GM12878 (cell line): Measurements from ENCODE around the gene PLAAT3. TPM values are rescaled to one million over a fixed set of nuclear protein-coding genes. Genes with fewer than 3 reads are reported as not detected.

ENCODE experiments used
- ATAC-seq: fragments of 200-7000 bp; cut with Tn5 transposase; 3 replicates; pipeline ENCODE4 v1.9.1; 2020; ENCODE audit warnings: mild to moderate bottlenecking, moderate library complexity
- BruUV-seq: library from RNA; stranded (reverse); fragments of 400-500 nt; replicated peaks from 2 replicates; lab custom pipeline; 2021; lab: Mats Ljungman, UMichigan
- CTCF ChIA-PET: fragments of 300-600 bp; sonication (Branson Sonifier 250); formaldehyde crosslinking; extraction: SDS; loops from one replicate; lab custom pipeline; 2021; ENCODE audit warnings: inconsistent platforms; lab: Yijun Ruan, JAX
- POLR2A ChIA-PET: fragments of 350-600 bp; formaldehyde crosslinking; extraction: SDS; loops from one replicate; lab custom pipeline; 2021; ENCODE audit warnings: inconsistent platforms; lab: Charles Lee
- RAD21 ChIA-PET: fragments of 300-600 bp; sonication (Branson Sonifier 250); formaldehyde crosslinking; loops from one replicate; lab custom pipeline; 2023; ENCODE audit warnings: antibody characterized with exemption; ENCODE audit not compliant: unreplicated experiment; lab: Charles Lee
- SMC1A ChIA-PET: fragments of 300-600 bp; sonication (Branson Sonifier 250); formaldehyde crosslinking; loops from one replicate; lab custom pipeline; 2023; ENCODE audit not compliant: unreplicated experiment, uncharacterized antibody; lab: Charles Lee
- DNase-seq: peaks from one replicate; pipeline ENCODE4 v3.0.0-alpha.2; 2011; ENCODE audit warnings: low read depth, low spot score
- FAIRE-seq: peaks from 3 replicates; lab custom pipeline; 2011; peaks lifted over from hg19 to GRCh38; lab: Jason Lieb, UNC
- H2AFZ ChIP-seq: 2 replicates; pipeline ENCODE4 v1.6.0; 2011; ENCODE audit warnings: low read depth, low read length, control low read depth; ENCODE audit not compliant: control insufficient read depth
- H3K27ac ChIP-seq: 2 replicates; pipeline ENCODE4 v1.5.1; 2011; ENCODE audit warnings: control low read depth; ENCODE audit not compliant: control insufficient read depth, insufficient read depth
- H3K27me3 ChIP-seq, 2 experiments: replicated peaks in 1 of 2; 2 replicates each; pipeline versions ENCODE4 v1.6.0 to v1.6.1; 2011; ENCODE audit warnings: low read length in 1 of 2; ENCODE audit not compliant: control insufficient read depth in 2 of 2, insufficient read depth in 2 of 2
- H3K36me3 ChIP-seq, 2 experiments: 2 replicates each; pipeline ENCODE4 v1.5.1; 2011; ENCODE audit warnings: low read length in 1 of 2; ENCODE audit not compliant: control insufficient read depth in 2 of 2, insufficient read depth in 2 of 2
- H3K4me1 ChIP-seq: 2 replicates; pipeline ENCODE4 v1.6.1; 2011; ENCODE audit warnings: mild to moderate bottlenecking, low read length, moderate library complexity, mixed read lengths; ENCODE audit not compliant: control insufficient read depth, insufficient read depth
- H3K4me2 ChIP-seq: 2 replicates; pipeline ENCODE4 v1.6.0; 2011; ENCODE audit warnings: control low read depth; ENCODE audit not compliant: control insufficient read depth, insufficient read depth
- H3K4me3 ChIP-seq: fragments of 200-600 bp; sonication (generic); 2 replicates; pipeline ENCODE4 v1.5.1; 2016
- H3K79me2 ChIP-seq: 2 replicates; pipeline ENCODE4 v1.6.0; 2011; ENCODE audit warnings: low read length; ENCODE audit not compliant: control insufficient read depth, insufficient read depth
- H3K9ac ChIP-seq: 2 replicates; pipeline ENCODE4 v1.8.0; 2011; ENCODE audit warnings: low read length, control low read depth, mixed read lengths; ENCODE audit not compliant: control insufficient read depth, insufficient read depth
- H3K9me3 ChIP-seq: replicated peaks from 3 replicates; pipeline ENCODE4 v1.5.1; 2011; ENCODE audit warnings: mild to moderate bottlenecking, low read length; ENCODE audit not compliant: control insufficient read depth, insufficient read depth
- H4K20me1 ChIP-seq: 2 replicates; pipeline ENCODE4 v1.6.0; 2011; ENCODE audit not compliant: control insufficient read depth, insufficient read depth
- CHD2 ChIP-seq: IDR thresholded peaks from 2 replicates; pipeline ENCODE4 v1.6.1; 2011; ENCODE audit warnings: low read depth, low read length, improper control_type of control experiment, borderline replicate concordance
- HDAC2 ChIP-seq: fragments of 200-600 bp; sonication (generic); IDR thresholded peaks from 2 replicates; pipeline ENCODE4 v1.6.1; 2017
- HDAC6 ChIP-seq: fragments of 200-600 bp; sonication (generic); IDR thresholded peaks from one replicate; pipeline ENCODE4 v1.8.0; 2017; ENCODE audit warnings: antibody characterized with exemption; ENCODE audit not compliant: unreplicated experiment
- SP1 ChIP-seq: IDR thresholded peaks from one replicate; pipeline ENCODE4 v1.6.1; 2011; ENCODE audit warnings: low read depth, low read length
- ZNF207 ChIP-seq: fragments of 450-650 bp; IDR thresholded peaks from 2 replicates; pipeline ENCODE4 v1.6.1; 2014; ENCODE audit warnings: antibody characterized with exemption, mild to moderate bottlenecking, borderline replicate concordance
- ZNF24 ChIP-seq: fragments of 450-650 bp; IDR thresholded peaks from 2 replicates; pipeline ENCODE4 v1.6.1; 2017; ENCODE audit warnings: antibody characterized with exemption, mild to moderate bottlenecking
- WGBS: methylation state at CpG from one replicate; pipeline ENCODE4 v1.1.6; 2016; ENCODE audit warnings: low lambda C conversion rate; ENCODE audit not compliant: insufficient replicate concordance, insufficient coverage; ENCODE audit errors: missing lambda C conversion rate; 5-methylcytosine and 5-hydroxymethylcytosine counted together
- in situ Hi-C: fragments of 300-500 bp; cut with MboI; formaldehyde crosslinking; loops from 9 replicates; pipeline ENCODE4 v1.14.3; 2018; ENCODE audit warnings: mixed read lengths
- intact Hi-C: fragments of 100-400 bp; cut with micrococcal nuclease; formaldehyde crosslinking; loops from one replicate; pipeline ENCODE4 v1.14.2; 2022; ENCODE audit not compliant: unreplicated experiment
- polyA plus RNA-seq, 11 experiments: library from polyadenylated mRNA; depleted of rRNA in 4 of 11; unstranded in 6 of 11; stranded (reverse) in 5 of 11; fragments of >200 nt; fragmentation: Nextera tagmentation in 4 of 11; fragmentation: Illumina TruSeq in 1 of 11; extraction: Ambion mirVana in 4 of 11; extraction: Trizol in 1 of 11; gene quantifications; 1 replicate in 1 of 11; 2 replicates in 10 of 11; pipeline versions ENCODE4 v1.2.1 to v1.2.3, GENCODE V29; 2011 to 2016; ENCODE audit warnings: inconsistent platforms in 2 of 11, missing spikeins in 2 of 11, low read depth in 1 of 11
- total RNA-seq, 4 experiments: library from RNA; depleted of rRNA in 3 of 4; stranded (reverse); fragments of >200 nt in 3 of 4; fragmentation: Illumina TruSeq in 1 of 4; extraction: Trizol in 1 of 4; gene quantifications; 2 replicates each; pipeline versions ENCODE4 v1.2.1 to v1.2.3, GENCODE V29; 2013 to 2021
- TF ChIP-seq, protein P1 (sequence below): IDR thresholded peaks from 2 replicates; pipeline ENCODE4 v1.6.1; 2011; ENCODE audit warnings: mild to moderate bottlenecking, low read depth, low read length, moderate library complexity; ENCODE audit not compliant: insufficient replicate concordance
- TF ChIP-seq, protein P2 (sequence below): fragments of 450-650 bp; IDR thresholded peaks from 2 replicates; pipeline ENCODE4 v1.6.1; 2016; ENCODE audit warnings: mild to moderate bottlenecking
- TF ChIP-seq, protein P3 (sequence below): IDR thresholded peaks from 2 replicates; pipeline ENCODE4 v1.6.1; 2011; ENCODE audit warnings: borderline replicate concordance, low read depth, mild to moderate bottlenecking, moderate library complexity, mixed read lengths, low read length; ENCODE audit not compliant: insufficient read depth; ENCODE audit errors: extremely low read length
- TF ChIP-seq, protein P4 (sequence below): fragments of 450-650 bp; formaldehyde crosslinking; IDR thresholded peaks from 2 replicates; pipeline ENCODE4 v1.4.0; 2020; ENCODE audit warnings: mild to moderate bottlenecking, moderate library complexity
- TF ChIP-seq, protein P5 (sequence below): fragments of 450-650 bp; IDR thresholded peaks from 2 replicates; pipeline ENCODE4 v1.6.1; 2018; ENCODE audit warnings: borderline replicate concordance, mild to moderate bottlenecking; ENCODE audit not compliant: partially characterized antibody

PLAAT3 gene
- total and polyA plus RNA-seq, 10 of the 15 experiments (the other 5 are each of a cell fraction or from before 2014, with no cell fraction given): 4.8 to 37.0 (median 14.8) TPM

DNA sequence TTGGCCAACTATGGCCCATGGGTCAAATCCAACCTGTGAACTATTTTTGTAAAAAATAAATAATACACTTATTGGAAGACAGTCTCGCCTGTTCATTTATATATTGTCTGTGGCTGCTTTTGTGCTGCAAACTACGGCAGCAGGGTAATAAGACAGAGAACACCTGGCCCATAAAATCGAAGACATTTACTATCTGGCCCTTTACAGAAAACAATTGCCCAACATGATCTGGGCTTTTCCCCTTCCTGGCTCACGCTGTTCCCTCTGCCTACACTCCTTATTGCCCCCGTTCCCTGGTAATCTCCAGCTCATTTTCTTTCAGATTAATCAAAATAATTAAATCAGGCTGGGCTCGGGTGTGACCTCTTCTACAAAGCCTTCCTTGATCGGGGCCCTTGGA, 56.7 kb downstream of the PLAAT3 start:
- H3K4me1 ChIP-seq: peaks cover 19% of the 10 kb centered on the region
- no peak for DNase-seq
- CTCF ChIA-PET: no interaction called here
- no peaks in the 10 kb centered on the region for H4K20me1 ChIP-seq
- no peak overlapping the region for H3K4me2 ChIP-seq
- H3K27me3 ChIP-seq: no peaks in the 10 kb centered on the region
- in situ Hi-C loops (no loop called here), intact Hi-C loops (no loop called here)
- H3K36me3 ChIP-seq: no peaks in the 10 kb centered on the region
- 52% methylated on average over 7 of the region's 7 CpGs for WGBS
- POLR2A ChIA-PET: no interaction called here
- TF ChIP-seq ZNF207: no peak
- no peak for TF ChIP-seq SP1
- TF ChIP-seq HDAC6: no peak
- TF ChIP-seq CHD2: no peak
- TF ChIP-seq, protein P1, sequence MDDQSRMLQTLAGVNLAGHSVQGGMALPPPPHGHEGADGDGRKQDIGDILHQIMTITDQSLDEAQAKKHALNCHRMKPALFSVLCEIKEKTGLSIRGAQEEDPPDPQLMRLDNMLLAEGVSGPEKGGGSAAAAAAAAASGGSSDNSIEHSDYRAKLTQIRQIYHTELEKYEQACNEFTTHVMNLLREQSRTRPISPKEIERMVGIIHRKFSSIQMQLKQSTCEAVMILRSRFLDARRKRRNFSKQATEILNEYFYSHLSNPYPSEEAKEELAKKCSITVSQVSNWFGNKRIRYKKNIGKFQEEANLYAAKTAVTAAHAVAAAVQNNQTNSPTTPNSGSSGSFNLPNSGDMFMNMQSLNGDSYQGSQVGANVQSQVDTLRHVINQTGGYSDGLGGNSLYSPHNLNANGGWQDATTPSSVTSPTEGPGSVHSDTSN: no peak
- no peak for TF ChIP-seq HDAC2
- TF ChIP-seq ZNF24: no peak
- TF ChIP-seq, protein P2, sequence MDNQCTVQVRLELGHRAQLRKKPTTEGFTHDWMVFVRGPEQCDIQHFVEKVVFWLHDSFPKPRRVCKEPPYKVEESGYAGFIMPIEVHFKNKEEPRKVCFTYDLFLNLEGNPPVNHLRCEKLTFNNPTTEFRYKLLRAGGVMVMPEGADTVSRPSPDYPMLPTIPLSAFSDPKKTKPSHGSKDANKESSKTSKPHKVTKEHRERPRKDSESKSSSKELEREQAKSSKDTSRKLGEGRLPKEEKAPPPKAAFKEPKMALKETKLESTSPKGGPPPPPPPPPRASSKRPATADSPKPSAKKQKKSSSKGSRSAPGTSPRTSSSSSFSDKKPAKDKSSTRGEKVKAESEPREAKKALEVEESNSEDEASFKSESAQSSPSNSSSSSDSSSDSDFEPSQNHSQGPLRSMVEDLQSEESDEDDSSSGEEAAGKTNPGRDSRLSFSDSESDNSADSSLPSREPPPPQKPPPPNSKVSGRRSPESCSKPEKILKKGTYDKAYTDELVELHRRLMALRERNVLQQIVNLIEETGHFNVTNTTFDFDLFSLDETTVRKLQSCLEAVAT: no peak
- TF ChIP-seq, protein P3, sequence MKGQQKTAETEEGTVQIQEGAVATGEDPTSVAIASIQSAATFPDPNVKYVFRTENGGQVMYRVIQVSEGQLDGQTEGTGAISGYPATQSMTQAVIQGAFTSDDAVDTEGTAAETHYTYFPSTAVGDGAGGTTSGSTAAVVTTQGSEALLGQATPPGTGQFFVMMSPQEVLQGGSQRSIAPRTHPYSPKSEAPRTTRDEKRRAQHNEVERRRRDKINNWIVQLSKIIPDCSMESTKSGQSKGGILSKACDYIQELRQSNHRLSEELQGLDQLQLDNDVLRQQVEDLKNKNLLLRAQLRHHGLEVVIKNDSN: no peak
- TF ChIP-seq, protein P4, sequence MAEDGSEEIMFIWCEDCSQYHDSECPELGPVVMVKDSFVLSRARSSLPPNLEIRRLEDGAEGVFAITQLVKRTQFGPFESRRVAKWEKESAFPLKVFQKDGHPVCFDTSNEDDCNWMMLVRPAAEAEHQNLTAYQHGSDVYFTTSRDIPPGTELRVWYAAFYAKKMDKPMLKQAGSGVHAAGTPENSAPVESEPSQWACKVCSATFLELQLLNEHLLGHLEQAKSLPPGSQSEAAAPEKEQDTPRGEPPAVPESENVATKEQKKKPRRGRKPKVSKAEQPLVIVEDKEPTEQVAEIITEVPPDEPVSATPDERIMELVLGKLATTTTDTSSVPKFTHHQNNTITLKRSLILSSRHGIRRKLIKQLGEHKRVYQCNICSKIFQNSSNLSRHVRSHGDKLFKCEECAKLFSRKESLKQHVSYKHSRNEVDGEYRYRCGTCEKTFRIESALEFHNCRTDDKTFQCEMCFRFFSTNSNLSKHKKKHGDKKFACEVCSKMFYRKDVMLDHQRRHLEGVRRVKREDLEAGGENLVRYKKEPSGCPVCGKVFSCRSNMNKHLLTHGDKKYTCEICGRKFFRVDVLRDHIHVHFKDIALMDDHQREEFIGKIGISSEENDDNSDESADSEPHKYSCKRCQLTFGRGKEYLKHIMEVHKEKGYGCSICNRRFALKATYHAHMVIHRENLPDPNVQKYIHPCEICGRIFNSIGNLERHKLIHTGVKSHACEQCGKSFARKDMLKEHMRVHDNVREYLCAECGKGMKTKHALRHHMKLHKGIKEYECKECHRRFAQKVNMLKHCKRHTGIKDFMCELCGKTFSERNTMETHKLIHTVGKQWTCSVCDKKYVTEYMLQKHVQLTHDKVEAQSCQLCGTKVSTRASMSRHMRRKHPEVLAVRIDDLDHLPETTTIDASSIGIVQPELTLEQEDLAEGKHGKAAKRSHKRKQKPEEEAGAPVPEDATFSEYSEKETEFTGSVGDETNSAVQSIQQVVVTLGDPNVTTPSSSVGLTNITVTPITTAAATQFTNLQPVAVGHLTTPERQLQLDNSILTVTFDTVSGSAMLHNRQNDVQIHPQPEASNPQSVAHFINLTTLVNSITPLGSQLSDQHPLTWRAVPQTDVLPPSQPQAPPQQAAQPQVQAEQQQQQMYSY (CRISPR knock-in tag): no peak
- TF ChIP-seq, protein P5, sequence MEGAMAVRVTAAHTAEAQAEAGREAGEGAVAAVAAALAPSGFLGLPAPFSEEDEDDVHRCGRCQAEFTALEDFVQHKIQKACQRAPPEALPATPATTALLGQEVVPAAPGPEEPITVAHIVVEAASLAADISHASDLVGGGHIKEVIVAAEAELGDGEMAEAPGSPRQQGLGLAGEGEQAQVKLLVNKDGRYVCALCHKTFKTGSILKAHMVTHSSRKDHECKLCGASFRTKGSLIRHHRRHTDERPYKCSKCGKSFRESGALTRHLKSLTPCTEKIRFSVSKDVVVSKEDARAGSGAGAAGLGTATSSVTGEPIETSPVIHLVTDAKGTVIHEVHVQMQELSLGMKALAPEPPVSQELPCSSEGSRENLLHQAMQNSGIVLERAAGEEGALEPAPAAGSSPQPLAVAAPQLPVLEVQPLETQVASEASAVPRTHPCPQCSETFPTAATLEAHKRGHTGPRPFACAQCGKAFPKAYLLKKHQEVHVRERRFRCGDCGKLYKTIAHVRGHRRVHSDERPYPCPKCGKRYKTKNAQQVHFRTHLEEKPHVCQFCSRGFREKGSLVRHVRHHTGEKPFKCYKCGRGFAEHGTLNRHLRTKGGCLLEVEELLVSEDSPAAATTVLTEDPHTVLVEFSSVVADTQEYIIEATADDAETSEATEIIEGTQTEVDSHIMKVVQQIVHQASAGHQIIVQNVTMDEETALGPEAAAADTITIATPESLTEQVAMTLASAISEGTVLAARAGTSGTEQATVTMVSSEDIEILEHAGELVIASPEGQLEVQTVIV: no peak
- no peak for ATAC-seq
- no peaks in the 10 kb centered on the region for H3K79me2 ChIP-seq
- SMC1A ChIA-PET: interaction anchor here (0.6 kb wide), 1 partner anchor 59 kb away, joined by 4 read pairs; no protein-coding TSS in a partner anchor
- no peak overlapping the region for H3K4me3 ChIP-seq
- FAIRE-seq: no peak
- no peak overlapping the region for H3K9ac ChIP-seq
- H2AFZ ChIP-seq: no peak overlapping the region
- H3K9me3 ChIP-seq: no peaks in the 10 kb centered on the region
- no TSS peak for BruUV-seq
- no peak overlapping the region for H3K27ac ChIP-seq
- RAD21 ChIA-PET: no interaction called here
